CD14-positive monocyte (primary cell): ENCODE measurements around the gene ROR1. TPM values are rescaled to one million over a fixed set of nuclear protein-coding genes. Genes with fewer than 3 reads are reported as not detected.
A peak's percentile ranks its signal among the peaks of the same experiment; 100 is the strongest.
"Not testable (repeated sequence)": the region's sequence is repeated elsewhere in the genome, so short reads cannot be mapped to it uniquely, and the experiment has no call there.

Source experiments
- DNase-seq, 3 donors: peaks; one replicate each; pipeline ENCODE4 v3.0.0-alpha.2; 2011 to 2022
- H2AFZ ChIP-seq: 2 replicates; pipeline ENCODE4 v1.6.0; 2012; ENCODE audit warnings: mild to moderate bottlenecking, low read depth, low read length, inconsistent platforms; ENCODE audit not compliant: insufficient read depth, poor library complexity, severe bottlenecking
- H3K27ac ChIP-seq, 2 donors: 1 replicate in 1 of 2; 2 replicates in 1 of 2; pipeline ENCODE4 v1.5.1; 2012 to 2013; ENCODE audit warnings: low read length in 2 of 2, control low read depth in 1 of 2, inconsistent platforms in 1 of 2, low read depth in 1 of 2, mild to moderate bottlenecking in 1 of 2
- H3K27me3 ChIP-seq, 2 donors: one replicate each; pipeline versions ENCODE4 v1.6.0 to v1.6.1; 2011 to 2013; ENCODE audit warnings: low read length in 2 of 2; ENCODE audit not compliant: control insufficient read depth in 2 of 2, insufficient read depth in 2 of 2
- H3K36me3 ChIP-seq, 2 donors: replicated peaks in 1 of 2; 1 replicate in 1 of 2; 2 replicates in 1 of 2; pipeline versions ENCODE4 v1.5.1 to v1.6.1; 2012 to 2013; ENCODE audit warnings: low read length in 2 of 2, control low read depth in 1 of 2, inconsistent platforms in 1 of 2, mild to moderate bottlenecking in 1 of 2; ENCODE audit not compliant: insufficient read depth in 2 of 2, control insufficient read depth in 1 of 2
- H3K4me1 ChIP-seq, 2 donors: 1 replicate in 1 of 2; 2 replicates in 1 of 2; pipeline versions ENCODE4 v1.5.1 to v1.6.1; 2012 to 2013; ENCODE audit warnings: low read length in 2 of 2, control low read depth in 1 of 2, inconsistent platforms in 1 of 2, mild to moderate bottlenecking in 1 of 2, moderate library complexity in 1 of 2; ENCODE audit not compliant: insufficient read depth in 2 of 2, control insufficient read depth in 1 of 2
- H3K4me2 ChIP-seq: replicated peaks from 2 replicates; pipeline ENCODE3; 2012; ENCODE audit warnings: low read length, moderate library complexity, mild to moderate bottlenecking; ENCODE audit not compliant: poor library complexity, severe bottlenecking; ENCODE audit errors: extremely low read depth
- H3K4me3 ChIP-seq, 3 experiments: fragments of 200-600 bp in 1 of 3; sonication (generic) in 1 of 3; replicated peaks in 1 of 3; 1 replicate in 2 of 3; 2 replicates in 1 of 3; pipeline ENCODE4 v1.5.1; 2011 to 2013; ENCODE audit warnings: low read length in 3 of 3, mild to moderate bottlenecking in 3 of 3, control low read depth in 2 of 3, low read depth in 2 of 3, inconsistent platforms in 1 of 3, moderate library complexity in 1 of 3
- H3K79me2 ChIP-seq: 2 replicates; pipeline ENCODE4 v1.6.0; 2012; ENCODE audit warnings: mild to moderate bottlenecking, control low read depth, inconsistent platforms, low read length, moderate library complexity; ENCODE audit not compliant: insufficient read depth
- H3K9ac ChIP-seq: 2 replicates; pipeline ENCODE4 v1.6.0; 2017; ENCODE audit warnings: low read length, mild to moderate bottlenecking; ENCODE audit not compliant: insufficient read depth, poor library complexity, severe bottlenecking
- H3K9me3 ChIP-seq, 2 donors: replicated peaks in 1 of 2; 1 replicate in 1 of 2; 2 replicates in 1 of 2; pipeline versions ENCODE4 v1.5.1 to v1.6.1; 2012 to 2013; ENCODE audit warnings: low read length in 2 of 2, control low read depth in 1 of 2; ENCODE audit not compliant: control insufficient read depth in 1 of 2, insufficient read depth in 1 of 2
- H4K20me1 ChIP-seq: 2 replicates; pipeline ENCODE4 v1.6.0; 2012; ENCODE audit warnings: mild to moderate bottlenecking, low read length, control low read depth, moderate library complexity; ENCODE audit not compliant: insufficient read depth
- H3K27ac Mint-ChIP-seq, 7 donors: one replicate each; pipeline ENCODE4 v1.8.0; 2020; ENCODE audit warnings: mild to moderate bottlenecking in 7 of 7, mixed read lengths in 7 of 7, moderate library complexity in 6 of 7, inconsistent platforms in 2 of 7
- H3K27me3 Mint-ChIP-seq, 3 donors: one replicate each; pipeline ENCODE4 v1.8.0; 2021 to 2022; ENCODE audit warnings: low read depth in 3 of 3, mild to moderate bottlenecking in 3 of 3, mixed read lengths in 3 of 3, moderate library complexity in 3 of 3, inconsistent platforms in 1 of 3
- H3K36me3 Mint-ChIP-seq, 2 donors: one replicate each; pipeline ENCODE4 v1.8.0; 2020; ENCODE audit warnings: mixed read lengths in 2 of 2, inconsistent platforms in 1 of 2, mild to moderate bottlenecking in 1 of 2
- H3K4me1 Mint-ChIP-seq: one replicate; pipeline ENCODE4 v1.8.0; 2020; ENCODE audit warnings: mild to moderate bottlenecking, mixed read lengths
- H3K4me3 Mint-ChIP-seq, 2 donors: one replicate each; pipeline ENCODE4 v1.8.0; 2020; ENCODE audit warnings: mild to moderate bottlenecking in 2 of 2, mixed read lengths in 2 of 2, moderate library complexity in 1 of 2
- H3K9me3 Mint-ChIP-seq, 7 donors: one replicate each; pipeline ENCODE4 v1.8.0; 2020 to 2022; ENCODE audit warnings: mixed read lengths in 7 of 7, mild to moderate bottlenecking in 6 of 7, moderate library complexity in 6 of 7, inconsistent platforms in 2 of 7
- WGBS: methylation state at CpG from one replicate; pipeline ENCODE4 v1.1.5; 2013; ENCODE audit warnings: missing lambda C conversion rate; ENCODE audit not compliant: insufficient coverage; 5-methylcytosine and 5-hydroxymethylcytosine counted together
- intact Hi-C, 2 donors: fragments of 100-400 bp; cut with micrococcal nuclease; formaldehyde crosslinking; loops; one replicate each; pipeline versions ENCODE4 v1.15.0 to v1.15.1; 2023
- polyA plus RNA-seq, 3 donors: library from polyadenylated mRNA; depleted of rRNA in 1 of 3; unstranded in 2 of 3; stranded (reverse) in 1 of 3; fragments of 300-500 nt in 2 of 3; fragments of >200 nt in 1 of 3; fragmentation: Illumina TruSeq in 2 of 3; gene quantifications; 1 replicate in 2 of 3; 2 replicates in 1 of 3; pipeline ENCODE4 v1.2.3, GENCODE V29; 2012 to 2021
- TF ChIP-seq, protein P1 (sequence below): fragments of 200-600 bp; IDR thresholded peaks from one replicate; pipeline ENCODE4 v1.8.0; 2022; ENCODE audit warnings: antibody characterized with exemption, mild to moderate bottlenecking

ROR1 gene
- polyA plus RNA-seq, 3 donors: not detected

DNA sequence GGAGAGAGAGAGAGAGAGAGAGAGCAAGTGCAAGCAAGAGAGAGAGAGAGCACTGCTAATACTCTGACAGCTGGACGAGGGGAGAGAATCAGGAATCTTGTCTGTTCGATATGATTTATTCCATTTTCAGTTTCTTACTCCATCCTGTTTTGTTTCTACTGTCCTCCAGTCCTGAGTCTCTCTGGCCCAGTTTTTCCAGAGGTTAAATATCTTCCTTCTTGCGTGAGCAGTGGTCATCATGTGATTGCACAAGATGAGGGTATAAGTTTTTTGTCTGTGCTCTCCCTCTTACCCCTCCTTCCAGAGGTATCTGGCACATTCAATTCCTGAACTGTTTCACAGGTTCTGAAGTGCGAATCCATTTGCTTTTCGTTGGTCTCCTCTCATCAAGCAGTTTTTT lies 446.4 kb downstream of the ROR1 start:
- H3K9me3 ChIP-seq: no peaks in the 10 kb centered on the region
- no peaks in the 10 kb centered on the region for H3K79me2 ChIP-seq
- H3K27me3 ChIP-seq: no peaks in the 10 kb centered on the region
- no peak overlapping the region for H3K9ac ChIP-seq
- DNase-seq: no peak
- TF ChIP-seq, protein P1, sequence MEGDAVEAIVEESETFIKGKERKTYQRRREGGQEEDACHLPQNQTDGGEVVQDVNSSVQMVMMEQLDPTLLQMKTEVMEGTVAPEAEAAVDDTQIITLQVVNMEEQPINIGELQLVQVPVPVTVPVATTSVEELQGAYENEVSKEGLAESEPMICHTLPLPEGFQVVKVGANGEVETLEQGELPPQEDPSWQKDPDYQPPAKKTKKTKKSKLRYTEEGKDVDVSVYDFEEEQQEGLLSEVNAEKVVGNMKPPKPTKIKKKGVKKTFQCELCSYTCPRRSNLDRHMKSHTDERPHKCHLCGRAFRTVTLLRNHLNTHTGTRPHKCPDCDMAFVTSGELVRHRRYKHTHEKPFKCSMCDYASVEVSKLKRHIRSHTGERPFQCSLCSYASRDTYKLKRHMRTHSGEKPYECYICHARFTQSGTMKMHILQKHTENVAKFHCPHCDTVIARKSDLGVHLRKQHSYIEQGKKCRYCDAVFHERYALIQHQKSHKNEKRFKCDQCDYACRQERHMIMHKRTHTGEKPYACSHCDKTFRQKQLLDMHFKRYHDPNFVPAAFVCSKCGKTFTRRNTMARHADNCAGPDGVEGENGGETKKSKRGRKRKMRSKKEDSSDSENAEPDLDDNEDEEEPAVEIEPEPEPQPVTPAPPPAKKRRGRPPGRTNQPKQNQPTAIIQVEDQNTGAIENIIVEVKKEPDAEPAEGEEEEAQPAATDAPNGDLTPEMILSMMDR: no peak
- no peaks in the 10 kb centered on the region for H4K20me1 ChIP-seq
- Mint-ChIP-seq H3K27me3 (peaks cover 0 to 3% (median 0%) of the 10 kb centered on the region in 3 donors), H3K4me3 (no peak overlapping the region), H3K9me3 (peaks cover 0 to 6% (median 0%) of the 10 kb centered on the region in 7 donors), H3K36me3 (no peaks in the 10 kb centered on the region), H3K27ac (peak overlapping the region in 1 of 7 donors; percentile 26), H3K4me1 (no peaks in the 10 kb centered on the region)
- H3K4me2 ChIP-seq: no peak overlapping the region
- H3K27ac ChIP-seq: no peak overlapping the region
- no peaks in the 10 kb centered on the region for H3K4me1 ChIP-seq
- H3K36me3 ChIP-seq: no peaks in the 10 kb centered on the region
- no peak overlapping the region for H2AFZ ChIP-seq
- 100% methylated on average over 2 of the region's 5 CpGs for WGBS
- no peak overlapping the region for H3K4me3 ChIP-seq
- intact Hi-C loops: no loop called here

DNA sequence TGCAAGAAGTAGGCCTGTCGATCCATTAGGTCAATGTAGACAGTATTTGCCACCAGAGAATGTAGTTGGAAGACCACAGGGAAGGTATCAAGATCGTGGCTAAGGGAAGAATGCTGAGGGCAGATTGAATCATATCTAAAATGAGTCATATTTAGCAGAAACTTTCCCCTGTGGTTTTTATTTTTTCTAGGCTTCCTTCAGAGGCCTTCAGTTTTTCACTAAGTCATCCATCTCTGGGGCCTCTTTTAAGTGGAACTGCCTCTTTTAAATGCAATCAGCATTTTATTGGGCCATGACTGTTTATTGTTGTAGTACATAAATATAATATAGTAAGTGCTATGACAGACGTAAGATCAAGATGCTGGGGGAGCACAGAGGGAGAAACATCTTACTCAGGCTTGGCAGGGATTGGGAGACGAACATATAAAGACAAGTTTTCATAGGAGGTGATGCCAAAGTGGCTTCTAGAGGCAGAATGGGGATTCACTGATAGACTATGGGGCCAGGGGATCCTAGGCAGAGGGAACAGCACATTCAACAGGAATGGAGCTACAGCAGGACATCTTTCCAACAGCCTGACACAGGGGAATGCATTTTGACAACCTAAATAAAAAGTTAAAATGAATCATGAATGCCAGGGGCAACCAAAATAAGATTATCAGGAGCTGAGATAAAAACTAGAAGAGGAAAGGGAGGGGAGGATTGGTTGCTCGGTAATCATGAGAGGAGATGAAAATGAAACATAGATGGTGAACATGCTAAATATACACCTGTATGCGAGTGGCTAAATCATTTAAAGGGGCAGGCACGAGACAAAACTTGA lies 449.7 kb downstream of the ROR1 start:
- Histone ChIP-seq H3K4me2 (no peak overlapping the region), H3K9ac (no peak overlapping the region), H3K4me3 (no peak overlapping the region), H3K4me1 (no peaks in the 10 kb centered on the region), H3K27me3 (no peaks in the 10 kb centered on the region), H3K36me3 (no peaks in the 10 kb centered on the region), H3K79me2 (no peaks in the 10 kb centered on the region), H2AFZ (no peak overlapping the region), H3K27ac (no peak overlapping the region), H3K9me3 (no peaks in the 10 kb centered on the region), H4K20me1 (no peaks in the 10 kb centered on the region)
- Mint-ChIP-seq H3K27ac (no peak overlapping the region), H3K4me1 (no peaks in the 10 kb centered on the region), H3K36me3 (no peaks in the 10 kb centered on the region), H3K27me3 (peaks cover 0 to 3% (median 0%) of the 10 kb centered on the region in 3 donors), H3K4me3 (no peak overlapping the region), H3K9me3 (peaks cover 0 to 9% (median under 1%) of the 10 kb centered on the region in 7 donors)
- intact Hi-C loops: no loop called here
- WGBS: 80% methylated on average over 2 of the region's 7 CpGs
- TF ChIP-seq, protein P1: no peak
- DNase-seq: no peak

DNA sequence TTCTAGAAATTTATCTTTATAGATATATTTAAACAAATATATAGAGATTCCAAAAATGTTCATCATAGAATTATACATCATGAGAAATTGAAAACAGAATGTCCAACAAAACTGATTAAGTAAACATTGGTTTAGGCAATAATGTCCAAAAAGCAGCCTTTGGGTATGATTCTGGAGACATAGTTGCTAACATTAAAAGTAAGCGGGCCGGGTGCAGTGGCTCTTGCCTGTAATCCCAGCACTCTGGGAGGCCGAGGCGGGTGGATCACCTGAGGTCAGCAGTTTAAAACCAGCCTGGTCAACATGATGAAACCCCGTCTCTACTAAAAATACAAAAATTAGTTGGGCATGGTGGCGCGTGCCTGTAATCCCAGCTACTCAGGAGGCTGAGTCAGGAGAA lies 450.4 kb downstream of the ROR1 start:
- H3K36me3 Mint-ChIP-seq, H3K4me1 ChIP-seq, H3K4me2 ChIP-seq, H3K27ac Mint-ChIP-seq, H3K27ac ChIP-seq, H3K4me3 Mint-ChIP-seq, H3K79me2 ChIP-seq, intact Hi-C loops, H3K36me3 ChIP-seq, H3K9me3 Mint-ChIP-seq, H3K4me3 ChIP-seq, H3K9ac ChIP-seq, H4K20me1 ChIP-seq, H3K27me3 ChIP-seq, H3K4me1 Mint-ChIP-seq, H3K9me3 ChIP-seq, H2AFZ ChIP-seq, DNase-seq, H3K27me3 Mint-ChIP-seq: not testable (repeated sequence)
- 96% methylated on average over 4 of the region's 7 CpGs for WGBS
